NCI-H1694 treated with DMSO at 0.1 percent for 48 hours (cell line): ENCODE data around the gene HIPK1.
A peak's percentile ranks its signal among the peaks of the same experiment; 100 is the strongest.
"Not testable (repeated sequence)": the region's sequence is repeated elsewhere in the genome, so short reads cannot be mapped to it uniquely, and the experiment has no call there.

Experiments
- DNase-seq: peaks from one replicate; lab custom pipeline; 2025; lab: John Stamatoyannopoulos, UW

The HIPK1 gene

GRCh38 chr1:113945329-113945728 lies 16.2 kb downstream of the HIPK1 start:
- no peak for DNase-seq

- DNase-seq: no peak
Observed at GRCh38 chr1:113946112-113946511, 17.0 kb downstream of the HIPK1 start.

- DNase-seq: no peak
Observed at GRCh38 chr1:113946678-113947387, 17.7 kb downstream of the HIPK1 start.

GRCh38 chr1:113947388-113948107 lies 18.4 kb downstream of the HIPK1 start:
- no peak for DNase-seq

- not testable (repeated sequence) for DNase-seq
Observed at GRCh38 chr1:113948151-113948550, 19.0 kb downstream of the HIPK1 start.

- DNase-seq: no peak
Observed at GRCh38 chr1:113949007-113949406, 19.9 kb downstream of the HIPK1 start.

GRCh38 chr1:113950908-113951307 lies 21.8 kb downstream of the HIPK1 start:
- no peak for DNase-seq

GRCh38 chr1:113951719-113952118 lies 22.6 kb downstream of the HIPK1 start:
- DNase-seq: no peak

GRCh38 chr1:113957984-113958383 lies 28.9 kb downstream of the HIPK1 start:
- no peak for DNase-seq

- no peak for DNase-seq
Observed at GRCh38 chr1:113958691-113959090, 29.6 kb downstream of the HIPK1 start.

- DNase-seq: no peak
Observed at GRCh38 chr1:113963281-113963906, 34.3 kb downstream of the HIPK1 start.

GRCh38 chr1:113965703-113966412 lies 36.7 kb downstream of the HIPK1 start:
- no peak for DNase-seq

- DNase-seq: no peak
Observed at GRCh38 chr1:113972954-113973353, 43.8 kb downstream of the HIPK1 start.

- no peak for DNase-seq
Observed at GRCh38 chr1:113975211-113975895, 46.2 kb downstream of the HIPK1 start.

- peak; percentile 7 for DNase-seq
Observed at GRCh38 chr1:113976609-113977278, 47.6 kb downstream of the HIPK1 start.

- no peak for DNase-seq
Observed at GRCh38 chr1:113977906-113978305, 48.8 kb downstream of the HIPK1 start.

GRCh38 chr1:113978863-113979702 lies 50.0 kb downstream of the HIPK1 start, which contains the start of gene OLFML3:
Gene OLFML3, plus strand, starts transcription at chr1:113979474. Its CDS starts 43 bp downstream, at chr1:113979517.
- DNase-seq: peak; percentile 86

- peak; percentile 16 for DNase-seq
Observed at GRCh38 chr1:113980110-113980509, 51.0 kb downstream of the HIPK1 start.

- no peak for DNase-seq
Observed at GRCh38 chr1:113981962-113982931, 53.1 kb downstream of the HIPK1 start.
